HG02763 (cell line): Measurements from ENCODE around the gene HGS.

Experiments used
- ATAC-seq: cut with Tn5 transposase; IDR thresholded peaks from one replicate; pipeline ENCODE4 v1.9.1; 2021; ENCODE audit warnings: mild to moderate bottlenecking, moderate library complexity; ENCODE audit not compliant: unreplicated experiment

The HGS gene

GRCh38 chr17:81702934-81703746, 19.3 kb downstream of the HGS start, which contains the start of gene MRPL12:
Gene MRPL12 (plus strand): TSS chr17:81703367. CDS start chr17:81703502, 135 bp downstream.
- ATAC-seq = peak; percentile 90

GRCh38 chr17:81703747-81704654, 20.2 kb downstream of the HGS start:
- ATAC-seq = no peak

GRCh38 chr17:81705518-81706231, 21.9 kb downstream of the HGS start:
- ATAC-seq = no peak

- ATAC-seq = no peak
Observed at GRCh38 chr17:81706232-81706611, 22.4 kb downstream of the HGS start.

GRCh38 chr17:81706757-81707624, 23.2 kb downstream of the HGS start:
- ATAC-seq = no peak

- ATAC-seq = no peak
Observed at GRCh38 chr17:81707725-81708646, 24.2 kb downstream of the HGS start.

GRCh38 chr17:81708739-81709185, 25.0 kb downstream of the HGS start:
- no peak for ATAC-seq

- no peak for ATAC-seq
Observed at GRCh38 chr17:81710514-81711308, 26.9 kb downstream of the HGS start.

GRCh38 chr17:81711814-81712467, 28.1 kb downstream of the HGS start, which contains the start of gene SLC25A10:
Gene SLC25A10 (plus strand): TSS chr17:81712284. CDS start chr17:81712427, 143 bp downstream.
- ATAC-seq = peak; percentile 61

GRCh38 chr17:81712468-81713003, 28.7 kb downstream of the HGS start:
- ATAC-seq = no peak

GRCh38 chr17:81713004-81713555, 29.3 kb downstream of the HGS start:
- ATAC-seq = no peak

GRCh38 chr17:81713556-81714411, 30.0 kb downstream of the HGS start:
- no peak for ATAC-seq

- ATAC-seq = no peak
Observed at GRCh38 chr17:81714412-81715106, 30.7 kb downstream of the HGS start.

GRCh38 chr17:81715107-81715871, 31.5 kb downstream of the HGS start:
- no peak for ATAC-seq
